Measurements from ENCODE around the gene RAD23A.

- TF ChIP-seq EZH2 (IDR thresholded peaks at IDR 0.05; ENCODE audit: insufficient read depth, poor library complexity, severe bottlenecking) = no peak
- TF ChIP-seq EZH2phosphoT487 (IDR thresholded peaks at IDR 0.05; ENCODE audit: insufficient read depth, low read depth) = no peak
These were observed 33.1 kb upstream of the RAD23A start for GRCh38 chr19:12912571-12912970.

All from GM23248 (cell line).